GM20431 (cell line): Measurements from ENCODE around the gene XRCC2.

ENCODE experiments used
- in situ Hi-C: fragments of 300-500 bp; cut with MseI, MboI; formaldehyde crosslinking; loops from one replicate; pipeline ENCODE4 v1.15.0; 2020; ENCODE audit warnings: low sequenced_read_pairs; ENCODE audit not compliant: unreplicated experiment

XRCC2 gene

DNA sequence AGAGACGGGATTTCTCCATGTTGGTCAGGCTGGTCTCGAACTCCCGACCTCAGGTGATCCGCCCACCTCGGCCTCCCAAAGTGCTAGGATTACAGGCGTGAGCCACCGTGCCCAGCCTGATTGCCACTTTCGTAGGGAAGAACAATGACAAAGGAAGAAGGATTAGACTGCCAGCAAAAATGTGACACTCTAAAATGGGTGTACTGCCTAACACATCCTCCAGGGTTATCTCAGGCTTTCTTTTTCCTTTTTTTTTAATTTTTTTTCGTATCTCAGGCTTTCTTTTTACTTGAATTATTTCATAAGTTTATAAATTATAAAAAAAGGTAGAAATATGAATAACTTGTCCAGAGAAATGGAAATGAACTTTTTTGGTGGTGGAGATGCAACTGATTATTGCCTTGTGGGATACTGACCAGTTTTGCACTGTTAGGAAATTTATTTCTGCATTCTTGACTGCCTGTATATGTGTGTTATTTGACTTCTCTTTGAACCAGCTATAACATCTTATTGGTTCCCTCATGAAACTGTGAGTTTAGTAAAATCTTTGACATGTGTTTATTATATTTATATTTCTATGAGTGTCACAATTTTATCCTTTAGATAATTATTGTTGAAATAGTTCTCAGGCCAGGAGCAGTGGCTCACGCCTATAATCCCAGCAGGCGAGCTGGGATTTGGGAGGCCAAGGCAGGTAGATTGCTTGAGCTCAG lies 56.8 kb downstream of the XRCC2 start:
- in situ Hi-C loops = no loop called here

DNA sequence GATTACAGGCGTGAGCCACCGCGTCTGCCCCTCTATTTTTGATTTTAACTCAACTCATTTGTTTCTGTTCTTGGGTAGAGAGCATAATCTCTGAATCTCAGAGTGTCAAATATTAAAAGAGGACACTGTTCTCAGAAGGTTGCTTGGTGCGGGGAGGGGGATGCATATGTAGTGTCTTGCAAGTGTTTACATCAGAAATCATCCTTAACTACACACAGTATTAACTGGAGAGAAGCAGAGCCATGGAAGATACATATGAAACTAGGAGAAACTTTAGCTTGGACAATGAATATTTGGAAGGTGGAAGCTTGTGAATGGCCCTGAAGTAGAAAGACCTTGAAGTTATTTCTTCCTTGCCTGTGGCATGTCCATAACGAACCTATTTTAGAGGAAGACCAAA lies 57.5 kb downstream of the XRCC2 start:
- in situ Hi-C loops = no loop called here

DNA sequence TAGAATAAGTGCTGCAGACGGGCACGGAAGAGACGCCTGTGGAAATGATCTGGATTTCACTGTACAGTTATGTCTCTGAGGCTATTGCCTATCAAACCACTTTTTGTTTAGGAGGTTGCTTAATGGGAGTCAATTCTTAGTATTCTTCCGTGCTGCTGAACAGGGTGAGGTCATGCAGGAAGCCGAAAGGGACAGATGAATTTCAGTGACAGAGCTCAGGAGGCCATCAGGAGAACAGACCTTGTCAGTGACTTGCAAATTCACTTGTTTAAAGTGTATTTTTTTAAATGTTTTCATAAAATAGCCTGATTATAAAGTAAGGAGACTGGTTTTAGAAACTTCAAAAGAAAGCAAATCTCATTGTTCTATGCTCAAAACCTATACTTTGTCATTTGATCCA lies 58.9 kb downstream of the XRCC2 start:
- in situ Hi-C loops = no loop called here

DNA sequence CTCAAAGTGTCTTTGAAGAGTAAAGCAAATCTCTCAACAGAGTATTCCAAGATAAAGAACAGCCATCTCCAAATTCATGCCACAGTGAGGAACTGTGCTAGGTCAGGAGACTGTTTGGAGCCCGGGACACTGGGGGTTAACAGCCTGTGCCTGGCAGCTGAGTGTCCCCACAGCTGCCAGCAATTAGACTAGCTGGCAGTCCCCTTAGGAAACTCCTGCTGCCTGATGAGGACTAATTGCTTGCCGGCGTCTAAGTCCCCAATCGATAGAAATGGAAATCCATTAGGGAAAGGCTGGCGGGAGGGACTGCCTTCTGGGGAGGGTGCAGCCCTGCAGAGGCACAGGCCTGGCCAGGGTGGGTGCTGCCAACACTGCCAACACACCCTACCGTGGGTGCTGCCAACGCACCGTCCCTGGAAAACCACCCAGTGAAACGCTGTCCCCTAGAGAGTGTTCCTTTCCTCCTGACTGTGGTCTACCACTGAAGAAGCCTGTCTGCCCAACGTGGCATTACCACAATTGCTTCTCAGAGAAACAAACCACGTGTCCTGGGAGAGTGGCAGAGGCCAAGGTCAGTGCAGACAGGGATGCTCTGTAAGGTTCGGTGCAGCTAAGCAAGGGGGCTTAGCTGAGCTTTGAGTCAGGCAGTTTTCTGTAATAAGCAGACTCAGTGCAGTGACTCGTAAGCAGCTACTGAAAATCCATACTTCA lies 60.8 kb downstream of the XRCC2 start:
- in situ Hi-C loops = no loop called here

DNA sequence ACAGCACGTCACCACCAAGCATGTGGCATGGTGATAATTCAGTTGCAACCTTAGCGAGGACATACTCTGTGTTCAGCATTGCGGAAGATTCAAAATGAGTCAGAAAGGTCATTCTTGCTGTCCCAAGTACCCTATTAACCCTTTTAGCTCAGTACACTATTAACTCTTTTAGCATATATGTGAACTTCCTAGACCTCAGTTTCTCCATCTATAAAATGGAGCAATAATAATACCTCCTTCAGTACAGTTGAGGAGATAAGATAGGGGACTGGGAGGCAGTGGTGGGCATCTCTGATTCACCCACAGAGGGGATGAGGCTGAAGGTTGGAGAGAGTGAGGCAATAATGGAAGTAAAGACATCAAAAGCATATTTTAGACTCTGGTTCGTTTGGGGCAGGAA lies 67.3 kb downstream of the XRCC2 start:
- in situ Hi-C loops = no loop called here

DNA sequence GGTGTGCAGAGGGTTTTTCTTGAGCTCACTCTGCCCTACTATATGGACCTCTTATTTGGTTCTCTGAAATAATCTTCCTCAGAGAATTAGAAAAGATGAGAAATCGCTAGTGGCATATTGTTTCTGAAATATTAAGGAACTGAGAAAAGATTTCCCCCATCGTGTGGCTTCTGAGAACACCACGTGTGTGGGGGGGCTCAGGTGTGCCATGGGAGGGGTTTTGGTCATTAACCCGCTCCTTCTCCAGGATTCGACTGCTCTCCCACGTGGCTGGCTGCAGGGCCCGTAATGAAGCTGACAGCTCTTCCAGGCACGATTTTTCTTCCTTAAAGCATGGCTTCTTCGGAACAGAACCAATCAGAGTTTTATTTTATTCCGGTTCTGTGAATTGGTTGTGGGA lies 67.7 kb downstream of the XRCC2 start:
- in situ Hi-C loops = no loop called here

DNA sequence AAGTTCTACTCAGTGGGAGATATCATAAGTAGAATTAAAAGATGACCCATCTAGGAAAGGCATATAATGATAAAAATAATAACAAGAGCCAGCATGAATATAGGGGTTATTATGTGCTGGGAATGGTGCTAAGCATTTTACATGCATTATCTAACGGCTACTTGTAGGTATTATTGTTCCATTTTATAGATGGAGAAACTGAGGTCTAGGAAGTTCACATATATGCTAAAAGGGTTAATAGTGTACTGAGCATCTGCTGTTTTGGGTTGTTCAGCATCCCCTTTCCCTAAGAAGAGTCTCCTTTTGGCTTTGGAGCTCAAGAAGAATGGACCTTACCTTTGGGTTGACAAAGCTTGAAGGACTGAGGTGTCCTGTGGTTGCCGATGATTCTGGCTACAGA lies 68.9 kb downstream of the XRCC2 start:
- in situ Hi-C loops = no loop called here

DNA sequence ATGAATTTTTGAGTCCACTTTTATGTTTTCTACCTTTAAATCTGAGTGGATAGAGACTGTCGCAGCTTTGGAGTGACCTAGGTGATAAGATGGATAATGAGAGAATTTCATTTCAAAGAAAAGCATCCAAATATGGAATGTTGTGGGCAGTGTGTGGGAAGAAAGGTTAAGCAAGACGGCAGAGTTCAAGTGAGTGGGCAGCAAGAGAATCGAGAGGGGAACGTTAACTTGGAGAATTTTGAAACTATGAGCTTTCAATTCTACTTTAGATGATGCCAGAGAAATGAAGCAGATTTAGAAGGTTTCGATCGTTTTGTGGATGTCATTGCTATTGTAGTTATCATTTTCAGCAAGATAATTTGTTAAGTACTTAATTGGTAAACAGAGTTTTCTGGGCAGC lies 73.0 kb downstream of the XRCC2 start:
- in situ Hi-C loops = no loop called here

DNA sequence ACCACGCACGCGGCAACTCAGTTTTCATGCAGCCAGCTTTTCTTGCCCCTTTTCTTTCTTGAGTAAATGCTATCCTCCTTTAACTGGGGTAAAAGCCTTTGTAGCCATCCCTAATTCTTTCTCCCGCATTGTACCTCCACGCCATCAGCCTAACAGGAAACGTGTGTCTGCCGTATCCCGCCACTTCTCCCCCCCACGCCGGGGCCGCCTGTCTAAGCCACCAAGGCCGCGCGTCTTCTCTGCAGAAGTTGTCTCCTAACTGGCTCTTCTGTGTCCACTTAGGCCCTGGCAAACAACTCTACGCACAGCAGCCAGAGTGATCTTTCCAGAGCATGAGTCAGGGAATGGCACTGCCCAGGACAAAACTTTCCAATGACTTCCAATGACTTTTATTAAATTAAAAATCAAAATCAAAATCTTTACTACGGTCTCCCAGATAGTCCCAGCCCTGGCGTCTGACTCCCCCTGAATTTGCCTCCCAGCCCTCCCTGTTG lies 74.6 kb downstream of the XRCC2 start:
- in situ Hi-C loops = no loop called here

DNA sequence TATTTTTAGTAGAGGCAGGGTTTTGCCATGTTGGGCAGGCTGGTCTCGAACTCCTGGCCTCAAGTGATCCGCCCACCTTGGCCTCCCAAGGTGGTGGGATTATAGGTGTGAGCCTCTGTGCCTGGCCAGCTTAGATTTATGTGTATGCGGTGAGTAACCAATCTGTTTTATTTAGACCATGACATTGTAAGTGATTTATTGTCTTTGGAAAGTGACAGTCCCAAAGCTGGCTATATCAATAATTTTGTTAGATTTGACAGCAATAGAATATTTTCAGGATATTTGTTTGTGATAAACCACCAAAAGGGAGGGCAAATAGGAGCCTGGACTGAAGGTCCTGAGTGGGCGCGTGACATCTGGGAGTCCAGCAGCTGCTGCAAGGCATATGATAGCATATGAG lies 75.7 kb downstream of the XRCC2 start:
- in situ Hi-C loops = no loop called here

DNA sequence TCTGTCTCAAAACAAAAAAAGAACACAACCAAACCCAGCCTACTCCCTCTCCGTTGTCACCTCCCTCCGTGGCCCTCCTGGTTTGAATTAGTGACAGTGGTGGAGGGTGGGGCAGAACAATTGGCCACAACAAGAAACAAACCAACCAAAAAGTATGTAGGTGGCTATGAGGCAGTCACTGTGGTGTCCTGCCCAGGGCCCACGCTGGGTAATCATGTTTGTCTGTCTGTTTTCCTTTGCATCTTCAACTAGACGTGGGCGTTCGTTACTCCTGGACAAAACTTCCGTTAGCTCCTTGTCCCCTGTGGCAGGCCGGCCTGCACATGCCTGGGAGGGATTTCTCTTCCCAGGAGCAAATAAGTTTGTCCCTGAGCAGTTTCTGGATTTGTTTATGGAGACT lies 78.4 kb downstream of the XRCC2 start:
- in situ Hi-C loops = no loop called here

DNA sequence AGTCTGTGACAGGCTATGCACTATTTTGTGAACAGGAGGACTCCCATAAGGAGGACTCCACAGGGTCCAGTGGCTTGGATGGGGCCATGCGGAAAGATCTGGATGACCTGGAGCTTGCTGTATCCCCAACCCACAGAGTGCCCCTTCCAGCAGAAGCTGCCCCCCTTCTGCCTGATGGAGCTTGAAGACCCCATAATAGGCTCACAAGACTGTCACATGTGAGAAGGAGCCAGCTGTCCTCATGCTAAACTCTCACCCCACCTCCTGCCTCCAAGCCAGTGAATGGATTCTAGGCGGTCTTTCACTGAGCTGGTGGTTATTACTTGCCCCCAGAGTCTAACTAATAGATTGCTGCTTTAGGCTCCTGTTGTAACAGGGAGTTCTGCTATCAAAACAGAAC lies 79.1 kb downstream of the XRCC2 start:
- in situ Hi-C loops = no loop called here
